Spleen (tissue), 13 donors: ENCODE results near the gene INF2. TPM values are rescaled to one million over a fixed set of nuclear protein-coding genes. Genes with fewer than 3 reads are reported as not detected.

Source experiments
- DNase-seq: peaks from one replicate; pipeline ENCODE4 v3.0.0-alpha.2; 2020
- H3K27ac ChIP-seq, 8 donors: fragments of 200-600 bp; sonication (generic) in 7 of 8; 1 replicate in 4 of 8; 2 replicates in 4 of 8; pipeline versions ENCODE4 v1.5.0 to v1.8.0; 2016 to 2021; ENCODE audit warnings: inconsistent platforms in 4 of 8, mild to moderate bottlenecking in 4 of 8, moderate library complexity in 1 of 8
- H3K27me3 ChIP-seq, 7 donors: fragments of 200-600 bp; sonication (generic) in 6 of 7; replicated peaks in 1 of 7; 1 replicate in 4 of 7; 2 replicates in 3 of 7; pipeline versions ENCODE4 v1.5.0 to v1.8.0; 2016 to 2021; ENCODE audit warnings: inconsistent platforms in 3 of 7, mild to moderate bottlenecking in 1 of 7
- H3K36me3 ChIP-seq, 6 donors: fragments of 200-600 bp; sonication (generic) in 5 of 6; 1 replicate in 4 of 6; 2 replicates in 2 of 6; pipeline versions ENCODE4 v1.5.0 to v1.8.0; 2016 to 2021; ENCODE audit warnings: inconsistent platforms in 2 of 6
- H3K4me1 ChIP-seq, 6 donors: fragments of 200-600 bp; sonication (generic) in 5 of 6; 1 replicate in 3 of 6; 2 replicates in 3 of 6; pipeline versions ENCODE4 v1.5.0 to v1.8.0; 2016 to 2021; ENCODE audit warnings: inconsistent platforms in 3 of 6
- H3K4me3 ChIP-seq, 8 donors: fragments of 200-600 bp; sonication (generic) in 7 of 8; 1 replicate in 4 of 8; 2 replicates in 4 of 8; pipeline versions ENCODE4 v1.5.0 to v1.8.0; 2016 to 2021; ENCODE audit warnings: inconsistent platforms in 4 of 8, mild to moderate bottlenecking in 4 of 8, moderate library complexity in 2 of 8
- H3K9me3 ChIP-seq, 8 donors: fragments of 200-600 bp; sonication (generic) in 7 of 8; 1 replicate in 4 of 8; 2 replicates in 4 of 8; pipeline versions ENCODE4 v1.5.0 to v1.8.0; 2016 to 2021; ENCODE audit warnings: inconsistent platforms in 4 of 8
- POLR2A ChIP-seq, 3 donors: fragments of 450-650 bp; IDR thresholded peaks; one replicate each; pipeline ENCODE4 v1.5.1; 2017; ENCODE audit warnings: antibody characterized with exemption in 3 of 3, mild to moderate bottlenecking in 1 of 3
- POLR2AphosphoS5 ChIP-seq, 3 donors: sonication (generic); formaldehyde crosslinking; IDR thresholded peaks; one replicate each; pipeline ENCODE4 v1.5.1; 2017; ENCODE audit warnings: antibody characterized with exemption in 3 of 3
- WGBS, 5 donors: extraction: QIAGEN DNeasy Blood & Tissue Kit in 3 of 5; methylation state at CpG; one replicate each; pipeline versions ENCODE4 v1.1.5 to v1.1.7; 2013 to 2018; 5-methylcytosine and 5-hydroxymethylcytosine counted together
- intact Hi-C: fragments of 100-400 bp; cut with DNase I; formaldehyde crosslinking; loops from one replicate; pipeline ENCODE4 v1.15.0; 2023; ENCODE audit warnings: low total_unique reads
- long read RNA-seq, 2 donors: transcript quantifications; one replicate each; lab custom pipeline, GENCODE V29; 2026
- polyA plus RNA-seq, 3 donors: library from polyadenylated mRNA; stranded (reverse); fragments of 200-250 nt; gene quantifications; one replicate each; pipeline ENCODE4 v1.2.1, GENCODE V29; 2013
- total RNA-seq, 7 donors: library from RNA; depleted of rRNA in 3 of 7; stranded (reverse); fragments of >200 nt in 3 of 7; fragmentation: NEBNext Ultra II Directional in 4 of 7; extraction: Animal tissue kit (Norgen Biotek cat#: 25700) in 4 of 7; gene quantifications; one replicate each; pipeline versions ENCODE4 v1.1.0 to v1.2.1, GENCODE V29; 2016 to 2021
- TF ChIP-seq, protein P1 (sequence below), 11 experiments: fragments of 200-600 bp in 7 of 11; fragments of 450-650 bp in 4 of 11; sonication (generic) in 4 of 11; IDR thresholded peaks in 8 of 11; conservative IDR thresholded peaks in 3 of 11; 1 replicate in 7 of 11; 2 replicates in 4 of 11; pipeline versions ENCODE4 v1.4.0 to v1.8.0; 2016 to 2021; ENCODE audit warnings: antibody characterized with exemption in 11 of 11, inconsistent platforms in 4 of 11, mild to moderate bottlenecking in 1 of 11
- donor health status: healthy with polysubstance abuse.
- donor health status: DM: no; HTN: no; CAD: no; lungs with moderate emphysema.
- donor health status: DM: no; HTN: no; CAD: no.
- donor health status: Bipolar disorder and iron deficiency.
- donor health status: healthy.
- donor health status: DM: no; HTN: no; CAD: no.
- donor health status: DM: yes; HTN: yes; CAD: no.

The INF2 gene
- 100 to 1,000 TPM in 3 of 7 donors, 10 to 100 TPM in 4; 66.9 to 110 (median 96.4) TPM for total RNA-seq
- polyA plus RNA-seq = 100 to 1,000 TPM in 2 of 3 donors, 10 to 100 TPM in 1; 56.6 to 120 (median 102) TPM
- long read RNA-seq, donor 1, full-length matches to known transcripts = 4 of 34 reads
- long read RNA-seq, donor 1, partial matches to known transcripts = 30 of 34 reads
- long read RNA-seq, donor 1, other reads (novel, unspliced or antisense) = 0 of 34 reads
- long read RNA-seq, donor 2, partial matches to known transcripts = 12 of 14 reads
- long read RNA-seq, donor 2, other reads (novel, unspliced or antisense) = 0 of 14 reads

DNA sequence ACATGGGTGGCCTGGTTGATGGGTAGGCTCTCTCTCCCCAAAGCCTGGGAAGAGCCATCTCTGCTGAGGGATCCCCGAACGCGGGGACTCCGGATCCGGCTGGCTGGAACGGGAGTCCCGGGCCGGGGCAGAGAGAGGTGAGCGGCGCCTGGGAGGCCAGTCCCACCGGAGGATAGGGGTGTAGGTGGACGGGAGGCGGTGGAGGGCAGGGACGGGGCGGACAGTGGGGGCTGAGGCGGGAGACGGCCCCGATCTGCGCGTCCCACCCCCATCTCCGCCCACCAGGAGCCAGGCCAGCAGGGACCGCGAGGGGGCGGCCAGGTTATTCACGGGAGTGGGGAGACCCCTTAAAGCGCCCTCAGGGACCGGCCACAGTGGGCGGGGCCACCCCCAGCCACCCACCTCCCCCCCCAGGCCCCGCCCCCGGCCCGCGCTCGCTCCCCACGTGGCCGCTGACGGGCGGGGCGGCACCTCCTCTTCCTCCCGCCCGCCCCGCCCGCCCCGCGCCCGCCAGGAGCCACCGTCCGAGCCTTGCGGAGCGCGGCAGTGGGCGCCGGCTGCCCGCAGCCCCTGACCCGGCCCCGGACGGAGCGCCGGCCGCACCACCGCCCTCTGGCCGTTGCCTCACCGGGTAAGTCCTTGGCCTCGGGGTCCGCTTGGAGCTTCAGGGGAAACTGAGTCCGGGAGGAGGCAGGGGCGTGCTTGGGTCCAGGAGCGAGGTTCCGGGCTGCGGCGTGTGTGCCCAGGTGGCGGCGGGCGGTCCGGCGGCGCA is at the start of gene INF2:
TSS of gene INF2 (plus strand) at position 510 of the 772 bp plus-strand sequence. CDS start 11,748 bp downstream, outside the sequence.
- no peaks in the 10 kb centered on the region for H3K9me3 ChIP-seq
- peaks cover 0 to 23% (median 0%) of the 10 kb centered on the region in 6 donors for H3K36me3 ChIP-seq
- H3K27me3 ChIP-seq = peaks cover 0 to 15% (median 0%) of the 10 kb centered on the region in 7 donors
- WGBS, 5 donors = 1 to 16% (median 7%) methylated on average over 33 to 76 of the region's 76 CpGs
- intact Hi-C loops = no loop called here
- peaks cover 53 to 91% (median 79%) of the 10 kb centered on the region in 6 donors for H3K4me1 ChIP-seq
- TF ChIP-seq, protein P1, sequence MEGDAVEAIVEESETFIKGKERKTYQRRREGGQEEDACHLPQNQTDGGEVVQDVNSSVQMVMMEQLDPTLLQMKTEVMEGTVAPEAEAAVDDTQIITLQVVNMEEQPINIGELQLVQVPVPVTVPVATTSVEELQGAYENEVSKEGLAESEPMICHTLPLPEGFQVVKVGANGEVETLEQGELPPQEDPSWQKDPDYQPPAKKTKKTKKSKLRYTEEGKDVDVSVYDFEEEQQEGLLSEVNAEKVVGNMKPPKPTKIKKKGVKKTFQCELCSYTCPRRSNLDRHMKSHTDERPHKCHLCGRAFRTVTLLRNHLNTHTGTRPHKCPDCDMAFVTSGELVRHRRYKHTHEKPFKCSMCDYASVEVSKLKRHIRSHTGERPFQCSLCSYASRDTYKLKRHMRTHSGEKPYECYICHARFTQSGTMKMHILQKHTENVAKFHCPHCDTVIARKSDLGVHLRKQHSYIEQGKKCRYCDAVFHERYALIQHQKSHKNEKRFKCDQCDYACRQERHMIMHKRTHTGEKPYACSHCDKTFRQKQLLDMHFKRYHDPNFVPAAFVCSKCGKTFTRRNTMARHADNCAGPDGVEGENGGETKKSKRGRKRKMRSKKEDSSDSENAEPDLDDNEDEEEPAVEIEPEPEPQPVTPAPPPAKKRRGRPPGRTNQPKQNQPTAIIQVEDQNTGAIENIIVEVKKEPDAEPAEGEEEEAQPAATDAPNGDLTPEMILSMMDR (IDR thresholded peaks at IDR 0.05 in 8 of 11, conservative IDR thresholded peaks at IDR 0.05 in 3 of 11) = peak in 1 of 11 experiments; percentile 8
- peak; percentile 31 to 71 (median 61) for TF ChIP-seq POLR2AphosphoS5 (IDR thresholded peaks at IDR 0.05)
- no peak for TF ChIP-seq POLR2A (IDR thresholded peaks at IDR 0.05)
- DNase-seq = peak; percentile 88
- peak within 1 kb of the TSS; percentile 21 to 90 (median 84) for H3K27ac ChIP-seq
- peak within 1 kb of the TSS; percentile 74 to 96 (median 87) for H3K4me3 ChIP-seq

DNA sequence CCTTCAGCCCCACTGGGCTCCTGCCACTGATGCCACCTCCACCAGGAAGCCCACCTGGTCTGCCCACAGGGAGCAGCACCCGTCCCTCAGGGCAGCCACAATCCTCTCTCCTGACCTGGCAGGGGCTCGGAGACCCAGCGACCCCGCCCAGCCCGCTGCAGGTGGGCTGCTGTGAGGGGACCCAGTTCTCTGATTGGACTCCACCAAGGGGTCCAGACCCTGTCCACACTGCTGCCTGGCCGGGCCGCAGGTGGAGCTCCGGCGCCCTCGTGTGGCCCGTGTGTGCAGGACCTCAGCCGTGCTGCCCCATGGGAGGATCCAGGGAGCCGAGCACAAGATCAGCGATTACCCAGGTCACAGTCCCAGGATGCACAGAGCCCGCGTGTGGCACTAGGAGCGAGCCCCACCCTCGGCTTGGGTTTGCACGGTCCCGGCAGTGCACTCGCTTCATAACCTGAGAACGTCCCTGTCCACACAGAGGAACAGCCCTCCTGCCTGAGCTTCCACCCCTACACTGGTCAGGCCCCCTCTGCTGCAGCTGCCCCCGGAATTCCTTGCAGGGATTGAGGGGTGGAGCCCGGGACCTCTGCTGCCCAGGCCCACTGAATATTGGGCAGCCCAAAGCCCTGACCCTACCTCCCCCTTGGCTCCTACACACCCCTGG is 49.4 kb upstream of the INF2 start:
- WGBS, 5 donors = 6 to 18% (median 8%) methylated on average over 7 to 24 of the region's 24 CpGs
- H3K4me1 ChIP-seq = peaks cover 4 to 41% (median 22%) of the 10 kb centered on the region in 6 donors
- peaks cover 0 to 2% (median under 1%) of the 10 kb centered on the region in 8 donors for H3K9me3 ChIP-seq
- TF ChIP-seq POLR2AphosphoS5 (IDR thresholded peaks at IDR 0.05) = peak in 2 of 3 donors; percentile 33 to 59
- TF ChIP-seq, protein P1 (IDR thresholded peaks at IDR 0.05 in 8 of 11, conservative IDR thresholded peaks at IDR 0.05 in 3 of 11) = peak; percentile 63 to 95 (median 87)
- no peak for TF ChIP-seq POLR2A (IDR thresholded peaks at IDR 0.05)
- intact Hi-C loops = loop anchor here (10.0 kb wide), 1 partner anchor 565 kb away; no protein-coding TSS in a partner anchor
- H3K27me3 ChIP-seq = peaks cover 0 to 28% (median 0%) of the 10 kb centered on the region in 7 donors
- no peak overlapping the region for H3K27ac ChIP-seq
- DNase-seq = peak; percentile 86
- H3K36me3 ChIP-seq = no peaks in the 10 kb centered on the region
- H3K4me3 ChIP-seq = no peak overlapping the region

DNA sequence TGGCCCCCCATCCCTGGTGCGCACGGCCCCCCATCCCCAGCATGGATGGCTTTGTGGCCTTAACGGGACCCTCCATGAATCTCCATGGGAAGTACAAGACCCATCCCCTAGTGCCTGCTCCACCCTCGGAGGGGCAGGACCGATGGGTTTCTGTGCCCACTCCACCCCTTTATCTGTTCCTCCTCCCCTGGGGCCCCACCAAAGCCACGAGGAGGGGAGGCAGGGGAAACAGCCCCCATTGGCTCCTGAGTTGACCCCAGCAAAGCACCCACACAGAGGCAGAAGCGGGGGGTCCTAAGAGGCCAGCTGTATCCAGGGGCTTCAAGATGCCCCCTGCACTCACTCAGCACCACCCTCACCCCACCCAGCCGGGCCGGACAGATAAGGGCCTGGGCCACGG is 48.7 kb upstream of the INF2 start:
- Histone ChIP-seq H3K9me3 (peaks cover 0 to 8% (median 3%) of the 10 kb centered on the region in 8 donors), H3K36me3 (no peaks in the 10 kb centered on the region), H3K4me3 (no peak overlapping the region), H3K27me3 (peaks cover 0 to 21% (median 0%) of the 10 kb centered on the region in 7 donors), H3K27ac (no peak overlapping the region), H3K4me1 (peaks cover 4 to 41% (median 22%) of the 10 kb centered on the region in 6 donors)
- DNase-seq = no peak
- TF ChIP-seq POLR2AphosphoS5 (IDR thresholded peaks at IDR 0.05) = no peak
- TF ChIP-seq, protein P1 (IDR thresholded peaks at IDR 0.05 in 8 of 11, conservative IDR thresholded peaks at IDR 0.05 in 3 of 11) = no peak
- TF ChIP-seq POLR2A (IDR thresholded peaks at IDR 0.05) = no peak
- WGBS, 5 donors = 59 to 80% (median 74%) methylated on average over 7 to 10 of the region's 10 CpGs
- intact Hi-C loops = no loop called here
